Neural cell (in vitro differentiated cells): ENCODE results near the gene SDK2.

ENCODE experiments used
- CTCF ChIP-seq: fragments of 450-650 bp; IDR thresholded peaks from 2 replicates; pipeline ENCODE4 v1.5.1; 2014; ENCODE audit warnings: antibody characterized with exemption, mild to moderate bottlenecking, moderate library complexity; ENCODE audit not compliant: poor library complexity, severe bottlenecking
- POLR2AphosphoS5 ChIP-seq: IDR thresholded peaks from 2 replicates; pipeline ENCODE4 v1.6.1; 2012
- RAD21 ChIP-seq: fragments of 450-650 bp; conservative IDR thresholded peaks from 2 replicates; pipeline ENCODE4 v1.6.1; 2014; ENCODE audit warnings: antibody characterized with exemption, mild to moderate bottlenecking, moderate library complexity

- TF ChIP-seq CTCF (no peak), POLR2AphosphoS5 (no peak), RAD21 (no peak)
Measured at GRCh38 chr17:73289549-73290254, 354.5 kb downstream of the SDK2 start.
